CD14-positive monocyte (primary cell): ENCODE data around the gene SRD5A1. TPM values are rescaled to one million over a fixed set of nuclear protein-coding genes. Genes with fewer than 3 reads are reported as not detected.

Experiments
- DNase-seq, 3 donors: peaks; one replicate each; pipeline ENCODE4 v3.0.0-alpha.2; 2011 to 2022
- H2AFZ ChIP-seq: 2 replicates; pipeline ENCODE4 v1.6.0; 2012; ENCODE audit warnings: mild to moderate bottlenecking, low read depth, low read length, inconsistent platforms; ENCODE audit not compliant: insufficient read depth, poor library complexity, severe bottlenecking
- H3K27ac ChIP-seq, 2 donors: 1 replicate in 1 of 2; 2 replicates in 1 of 2; pipeline ENCODE4 v1.5.1; 2012 to 2013; ENCODE audit warnings: low read length in 2 of 2, control low read depth in 1 of 2, inconsistent platforms in 1 of 2, low read depth in 1 of 2, mild to moderate bottlenecking in 1 of 2
- H3K27me3 ChIP-seq, 2 donors: one replicate each; pipeline versions ENCODE4 v1.6.0 to v1.6.1; 2011 to 2013; ENCODE audit warnings: low read length in 2 of 2; ENCODE audit not compliant: control insufficient read depth in 2 of 2, insufficient read depth in 2 of 2
- H3K36me3 ChIP-seq, 2 donors: replicated peaks in 1 of 2; 1 replicate in 1 of 2; 2 replicates in 1 of 2; pipeline versions ENCODE4 v1.5.1 to v1.6.1; 2012 to 2013; ENCODE audit warnings: low read length in 2 of 2, control low read depth in 1 of 2, inconsistent platforms in 1 of 2, mild to moderate bottlenecking in 1 of 2; ENCODE audit not compliant: insufficient read depth in 2 of 2, control insufficient read depth in 1 of 2
- H3K4me1 ChIP-seq, 2 donors: 1 replicate in 1 of 2; 2 replicates in 1 of 2; pipeline versions ENCODE4 v1.5.1 to v1.6.1; 2012 to 2013; ENCODE audit warnings: low read length in 2 of 2, control low read depth in 1 of 2, inconsistent platforms in 1 of 2, mild to moderate bottlenecking in 1 of 2, moderate library complexity in 1 of 2; ENCODE audit not compliant: insufficient read depth in 2 of 2, control insufficient read depth in 1 of 2
- H3K4me2 ChIP-seq: replicated peaks from 2 replicates; pipeline ENCODE3; 2012; ENCODE audit warnings: low read length, moderate library complexity, mild to moderate bottlenecking; ENCODE audit not compliant: poor library complexity, severe bottlenecking; ENCODE audit errors: extremely low read depth
- H3K4me3 ChIP-seq, 3 experiments: fragments of 200-600 bp in 1 of 3; sonication (generic) in 1 of 3; replicated peaks in 1 of 3; 1 replicate in 2 of 3; 2 replicates in 1 of 3; pipeline ENCODE4 v1.5.1; 2011 to 2013; ENCODE audit warnings: low read length in 3 of 3, mild to moderate bottlenecking in 3 of 3, control low read depth in 2 of 3, low read depth in 2 of 3, inconsistent platforms in 1 of 3, moderate library complexity in 1 of 3
- H3K79me2 ChIP-seq: 2 replicates; pipeline ENCODE4 v1.6.0; 2012; ENCODE audit warnings: mild to moderate bottlenecking, control low read depth, inconsistent platforms, low read length, moderate library complexity; ENCODE audit not compliant: insufficient read depth
- H3K9ac ChIP-seq: 2 replicates; pipeline ENCODE4 v1.6.0; 2017; ENCODE audit warnings: low read length, mild to moderate bottlenecking; ENCODE audit not compliant: insufficient read depth, poor library complexity, severe bottlenecking
- H3K9me3 ChIP-seq, 2 donors: replicated peaks in 1 of 2; 1 replicate in 1 of 2; 2 replicates in 1 of 2; pipeline versions ENCODE4 v1.5.1 to v1.6.1; 2012 to 2013; ENCODE audit warnings: low read length in 2 of 2, control low read depth in 1 of 2; ENCODE audit not compliant: control insufficient read depth in 1 of 2, insufficient read depth in 1 of 2
- H4K20me1 ChIP-seq: 2 replicates; pipeline ENCODE4 v1.6.0; 2012; ENCODE audit warnings: mild to moderate bottlenecking, low read length, control low read depth, moderate library complexity; ENCODE audit not compliant: insufficient read depth
- H3K27ac Mint-ChIP-seq, 7 donors: one replicate each; pipeline ENCODE4 v1.8.0; 2020; ENCODE audit warnings: mild to moderate bottlenecking in 7 of 7, mixed read lengths in 7 of 7, moderate library complexity in 6 of 7, inconsistent platforms in 2 of 7
- H3K27me3 Mint-ChIP-seq, 3 donors: one replicate each; pipeline ENCODE4 v1.8.0; 2021 to 2022; ENCODE audit warnings: low read depth in 3 of 3, mild to moderate bottlenecking in 3 of 3, mixed read lengths in 3 of 3, moderate library complexity in 3 of 3, inconsistent platforms in 1 of 3
- H3K36me3 Mint-ChIP-seq, 2 donors: one replicate each; pipeline ENCODE4 v1.8.0; 2020; ENCODE audit warnings: mixed read lengths in 2 of 2, inconsistent platforms in 1 of 2, mild to moderate bottlenecking in 1 of 2
- H3K4me1 Mint-ChIP-seq: one replicate; pipeline ENCODE4 v1.8.0; 2020; ENCODE audit warnings: mild to moderate bottlenecking, mixed read lengths
- H3K4me3 Mint-ChIP-seq, 2 donors: one replicate each; pipeline ENCODE4 v1.8.0; 2020; ENCODE audit warnings: mild to moderate bottlenecking in 2 of 2, mixed read lengths in 2 of 2, moderate library complexity in 1 of 2
- H3K9me3 Mint-ChIP-seq, 7 donors: one replicate each; pipeline ENCODE4 v1.8.0; 2020 to 2022; ENCODE audit warnings: mixed read lengths in 7 of 7, mild to moderate bottlenecking in 6 of 7, moderate library complexity in 6 of 7, inconsistent platforms in 2 of 7
- CTCF ChIP-seq: fragments of 200-600 bp; IDR thresholded peaks from one replicate; pipeline ENCODE4 v1.8.0; 2022; ENCODE audit warnings: antibody characterized with exemption, mild to moderate bottlenecking
- WGBS: methylation state at CpG from one replicate; pipeline ENCODE4 v1.1.5; 2013; ENCODE audit warnings: missing lambda C conversion rate; ENCODE audit not compliant: insufficient coverage; 5-methylcytosine and 5-hydroxymethylcytosine counted together
- intact Hi-C, 2 donors: fragments of 100-400 bp; cut with micrococcal nuclease; formaldehyde crosslinking; loops; one replicate each; pipeline versions ENCODE4 v1.15.0 to v1.15.1; 2023
- polyA plus RNA-seq, 3 donors: library from polyadenylated mRNA; depleted of rRNA in 1 of 3; unstranded in 2 of 3; stranded (reverse) in 1 of 3; fragments of 300-500 nt in 2 of 3; fragments of >200 nt in 1 of 3; fragmentation: Illumina TruSeq in 2 of 3; gene quantifications; 1 replicate in 2 of 3; 2 replicates in 1 of 3; pipeline ENCODE4 v1.2.3, GENCODE V29; 2012 to 2021

The SRD5A1 gene
- polyA plus RNA-seq, 3 donors, result 21.2 to 34.7 (median 26.0) TPM

GRCh38 chr5:6604946-6605345, 28.3 kb upstream of the SRD5A1 start:
- peaks cover 93 to 100% of the 10 kb centered on the region in 2 donors for H3K36me3 Mint-ChIP-seq
- intact Hi-C loops, result no loop called here
- WGBS, result 98% methylated on average over 10 of the region's 12 CpGs

GRCh38 chr5:6606884-6607558, 26.2 kb upstream of the SRD5A1 start:
- TF ChIP-seq CTCF, result no peak
- Histone ChIP-seq H3K27ac (peak overlapping the region in 1 of 2 donors; percentile 47), H2AFZ (no peak overlapping the region), H3K9me3 (no peaks in the 10 kb centered on the region), H3K36me3 (peaks cover 94 to 100% of the 10 kb centered on the region in 2 donors), H4K20me1 (peaks cover 20% of the 10 kb centered on the region), H3K27me3 (no peaks in the 10 kb centered on the region), H3K4me3 (no peak overlapping the region), H3K9ac (no peak overlapping the region), H3K4me1 (no peaks in the 10 kb centered on the region), H3K4me2 (no peak overlapping the region), H3K79me2 (no peaks in the 10 kb centered on the region)
- intact Hi-C loops, result no loop called here
- Mint-ChIP-seq H3K4me3 (no peak overlapping the region), H3K27me3 (no peaks in the 10 kb centered on the region), H3K36me3 (peaks cover 87 to 100% of the 10 kb centered on the region in 2 donors), H3K27ac (peak overlapping the region in 4 of 7 donors; percentile 5 to 83 (median 47)), H3K9me3 (no peaks in the 10 kb centered on the region), H3K4me1 (peaks cover 15% of the 10 kb centered on the region)
- no peak for DNase-seq
- 56% methylated on average over 5 of the region's 9 CpGs for WGBS

More at GRCh38 chr5:6604946-6605345, 28.3 kb upstream of the SRD5A1 start:
- Mint-ChIP-seq H3K9me3 (no peaks in the 10 kb centered on the region), H3K27me3 (no peaks in the 10 kb centered on the region), H3K27ac (peak overlapping the region in 1 of 7 donors; percentile 6), H3K4me3 (no peak overlapping the region), H3K4me1 (peaks cover 15% of the 10 kb centered on the region)
- H3K79me2 ChIP-seq, result no peaks in the 10 kb centered on the region
- DNase-seq, result no peak
- H3K36me3 ChIP-seq, result peaks cover 93 to 100% of the 10 kb centered on the region in 2 donors
- H3K4me2 ChIP-seq, result no peak overlapping the region
- no peak for TF ChIP-seq CTCF
- H3K27ac ChIP-seq, result no peak overlapping the region
- no peak overlapping the region for H2AFZ ChIP-seq
- no peak overlapping the region for H3K4me3 ChIP-seq
- H4K20me1 ChIP-seq, result peaks cover 14% of the 10 kb centered on the region
- no peak overlapping the region for H3K9ac ChIP-seq
- H3K9me3 ChIP-seq, result no peaks in the 10 kb centered on the region
- H3K4me1 ChIP-seq, result no peaks in the 10 kb centered on the region
- no peaks in the 10 kb centered on the region for H3K27me3 ChIP-seq
